ENCODE data around the gene PLEKHG5.
A peak's percentile ranks its signal among the peaks of the same experiment; 100 is the strongest.
"Not testable (repeated sequence)": the region's sequence is repeated elsewhere in the genome, so short reads cannot be mapped to it uniquely, and the experiment has no call there.

Gene PLEKHG5

DNA sequence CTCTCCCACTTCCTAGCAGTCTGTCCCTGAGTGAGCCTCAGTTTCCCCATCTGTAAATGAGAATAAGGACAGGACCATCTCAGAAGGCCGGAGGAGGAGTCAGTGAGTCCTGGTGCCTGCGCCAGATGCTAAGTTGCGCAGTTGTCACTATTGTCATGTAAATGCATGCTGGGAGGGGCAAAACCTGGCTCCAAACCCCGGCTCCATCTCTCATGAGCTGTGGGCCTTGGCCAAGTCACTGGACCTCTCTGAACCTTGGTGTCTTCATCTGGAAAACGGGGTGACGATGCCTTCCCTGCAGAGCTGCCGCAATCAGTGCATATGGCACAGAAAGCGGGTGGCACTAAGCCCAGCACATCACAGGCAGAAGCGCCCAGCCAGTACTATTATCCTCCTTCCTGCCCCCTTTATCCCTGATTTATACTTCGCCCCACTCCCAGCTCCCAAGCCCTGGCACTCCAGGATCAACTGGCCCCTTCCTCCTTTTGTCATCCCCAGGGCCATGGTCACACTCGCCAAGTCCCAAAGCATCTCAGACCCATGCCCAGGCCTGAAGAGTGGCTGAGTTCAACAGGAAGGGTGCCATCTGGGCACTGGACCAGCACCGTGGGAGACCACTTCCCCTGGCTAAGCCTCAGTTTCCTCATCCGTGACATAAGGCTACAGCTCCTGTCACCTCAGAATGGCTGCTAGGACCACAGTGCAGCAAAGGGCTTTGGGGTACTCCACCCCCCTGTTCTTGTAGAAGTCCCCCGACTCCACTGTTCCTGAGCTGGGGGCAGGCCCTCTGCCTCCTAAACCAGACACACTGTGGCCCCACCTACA lies 4.3 kb upstream of the PLEKHG5 start:
- DNase-seq, result no peak

DNA sequence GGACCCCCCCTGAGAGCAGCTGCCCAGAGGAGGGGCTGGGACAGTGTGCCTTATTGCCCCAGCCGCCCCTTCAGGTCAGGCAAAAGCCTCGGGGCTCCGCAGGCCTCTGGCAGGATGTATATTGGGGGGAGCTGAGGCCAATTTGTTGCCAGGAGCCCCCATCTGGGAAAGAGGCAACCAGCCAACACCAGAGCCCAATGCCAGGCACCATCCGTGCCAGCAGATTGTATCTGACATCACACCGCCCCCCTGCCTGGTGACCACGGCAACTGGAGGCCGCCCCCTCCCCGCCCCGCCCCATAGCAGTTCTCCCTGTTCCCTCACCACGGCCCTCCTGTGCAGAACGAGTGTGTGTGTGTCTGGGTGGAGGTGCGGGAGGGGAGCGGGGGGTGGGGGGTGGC lies 3.6 kb upstream of the PLEKHG5 start:
- DNase-seq, result no peak

DNA sequence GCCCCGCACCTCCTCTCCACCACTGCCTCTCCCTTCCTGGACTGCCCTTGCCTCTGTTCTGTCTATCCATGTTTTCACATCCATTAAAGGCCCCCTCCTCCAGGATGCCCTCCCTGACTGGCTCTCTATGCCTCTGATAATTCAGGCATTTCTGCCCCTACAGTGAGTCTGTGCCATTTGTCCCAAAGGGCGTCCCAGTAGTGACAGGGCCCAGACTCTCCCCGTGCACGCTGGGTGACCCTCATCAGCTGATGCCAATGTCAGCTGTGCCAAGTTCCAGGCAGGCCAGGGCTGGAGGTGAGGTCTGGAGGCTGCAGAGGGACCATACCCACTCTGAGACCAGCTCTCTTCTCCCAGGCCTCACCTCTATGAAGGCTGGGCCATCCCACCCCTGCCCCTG lies 3.2 kb upstream of the PLEKHG5 start:
- DNase-seq, result no peak

DNA sequence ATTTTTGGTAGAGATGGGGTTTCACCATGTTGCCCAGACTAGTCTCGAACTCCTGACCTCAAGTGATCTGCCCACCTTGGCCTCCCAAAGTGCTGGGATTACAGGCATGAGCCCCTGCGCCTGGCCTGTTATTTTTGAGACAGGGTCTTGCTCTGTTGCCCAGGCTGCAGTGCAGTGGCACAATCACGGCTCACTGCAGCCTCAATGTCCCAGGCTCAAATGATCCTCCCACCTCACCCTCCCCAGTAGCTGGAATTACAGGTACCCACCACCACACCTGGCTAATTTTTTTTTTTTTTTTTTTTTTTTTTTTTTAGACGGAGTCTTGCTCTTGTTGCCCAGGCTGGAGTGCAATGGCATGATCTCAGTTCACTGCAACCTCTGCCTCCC lies 2.4 kb upstream of the PLEKHG5 start:
- not testable (repeated sequence) for DNase-seq

DNA sequence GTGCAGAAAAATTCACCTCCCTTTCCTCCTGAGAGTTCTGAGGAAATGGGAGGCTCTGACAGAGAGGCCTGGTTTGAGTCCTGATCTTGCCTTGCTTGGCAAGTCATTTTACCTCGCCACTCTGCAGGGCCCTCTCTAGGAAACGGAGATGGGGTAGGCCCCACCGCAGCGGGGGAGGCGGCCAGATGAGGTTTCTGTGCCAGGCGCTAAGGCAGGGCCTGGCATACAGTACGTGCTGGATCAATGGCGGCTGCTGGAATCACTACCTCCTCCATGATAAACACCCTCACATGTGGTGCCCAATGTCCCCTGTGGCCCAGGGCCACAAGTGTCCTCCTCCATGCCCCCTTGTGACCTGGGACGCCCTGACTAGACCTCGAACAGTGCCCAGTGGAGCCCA lies 499 bp upstream of the PLEKHG5 start:
- no peak for DNase-seq

DNA sequence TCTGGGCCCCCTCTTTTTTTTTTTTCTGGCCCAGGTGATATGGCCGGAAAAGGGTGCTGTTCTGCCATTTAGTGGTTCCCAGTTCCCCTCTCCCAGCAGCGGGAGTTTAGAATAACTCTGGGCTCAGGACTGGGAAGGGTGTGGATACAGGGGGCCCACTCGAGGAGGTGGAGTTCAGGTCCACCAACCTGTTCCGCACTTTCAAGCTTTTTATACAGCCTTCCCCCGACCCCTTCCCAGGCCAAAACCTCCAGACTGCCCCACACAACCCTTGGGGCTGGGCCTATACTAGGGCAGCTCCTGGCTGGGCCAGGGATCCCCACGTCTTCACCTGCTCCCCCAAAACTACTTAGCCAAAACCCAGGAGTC lies 402 bp downstream of the PLEKHG5 start:
- no peak for DNase-seq

DNA sequence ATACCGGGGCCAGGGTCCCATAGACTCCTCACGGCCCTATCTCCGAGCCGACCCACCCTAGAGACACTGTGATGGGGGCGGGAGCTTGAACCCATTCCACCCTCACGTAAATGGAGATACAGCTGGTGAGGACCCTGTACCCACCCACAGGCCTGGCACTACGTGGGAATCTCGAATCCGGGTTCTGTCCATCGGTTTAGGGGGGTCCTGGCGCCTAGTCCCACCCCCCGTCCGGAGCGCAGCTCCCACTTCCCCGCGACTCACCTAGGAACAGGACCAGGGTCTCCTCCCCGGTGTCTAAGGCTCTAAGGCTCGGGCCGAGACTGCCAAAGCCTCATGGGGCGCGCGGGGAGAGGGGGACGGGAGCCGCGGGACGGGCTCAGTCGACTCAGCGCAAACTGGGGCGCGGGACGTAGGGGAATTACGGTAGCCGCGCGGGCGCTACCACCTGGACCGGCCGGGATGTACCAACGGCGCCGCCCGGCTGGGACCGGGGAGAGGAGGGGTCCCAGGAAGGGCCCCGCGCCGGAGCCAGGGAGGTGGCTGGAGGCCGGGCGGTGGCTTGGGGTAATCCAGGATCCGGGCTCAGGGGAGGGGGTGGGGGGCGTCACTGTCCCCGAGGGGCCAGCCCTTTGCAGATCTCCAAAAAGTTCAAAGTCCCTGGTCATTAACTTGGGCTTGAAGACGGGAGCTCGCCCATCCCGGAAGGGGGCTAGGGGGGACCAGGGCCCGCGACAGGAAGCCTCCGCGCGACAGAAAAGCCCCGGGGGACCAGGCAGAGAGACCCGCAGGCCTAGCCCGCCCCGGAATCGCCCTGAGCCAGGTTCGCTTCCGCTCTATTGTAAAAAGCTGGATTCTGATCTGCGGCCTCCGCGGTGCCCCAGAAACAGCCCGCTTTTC lies 1.0 kb downstream of the PLEKHG5 start:
- no peak for DNase-seq

DNA sequence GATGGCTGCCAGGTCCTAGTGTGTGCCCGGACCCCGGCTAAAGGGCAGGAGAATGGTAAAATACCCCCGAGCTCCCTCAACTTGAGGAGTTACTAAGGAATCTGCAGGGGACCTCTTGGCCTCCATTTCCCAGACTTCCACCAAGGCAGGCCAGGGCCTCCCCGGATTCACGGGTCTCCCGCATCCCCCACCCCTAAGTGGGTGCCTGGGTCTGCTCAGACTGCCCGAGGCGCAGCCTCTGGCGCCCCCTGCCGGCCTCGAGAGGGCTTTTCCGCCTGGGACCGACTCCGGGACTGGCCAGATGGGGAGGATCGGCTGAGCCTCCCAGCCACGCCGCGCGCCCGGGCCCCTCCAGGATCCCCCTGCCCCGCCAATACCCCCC lies 1.7 kb downstream of the PLEKHG5 start:
- DNase-seq, result peak; percentile 62

DNA sequence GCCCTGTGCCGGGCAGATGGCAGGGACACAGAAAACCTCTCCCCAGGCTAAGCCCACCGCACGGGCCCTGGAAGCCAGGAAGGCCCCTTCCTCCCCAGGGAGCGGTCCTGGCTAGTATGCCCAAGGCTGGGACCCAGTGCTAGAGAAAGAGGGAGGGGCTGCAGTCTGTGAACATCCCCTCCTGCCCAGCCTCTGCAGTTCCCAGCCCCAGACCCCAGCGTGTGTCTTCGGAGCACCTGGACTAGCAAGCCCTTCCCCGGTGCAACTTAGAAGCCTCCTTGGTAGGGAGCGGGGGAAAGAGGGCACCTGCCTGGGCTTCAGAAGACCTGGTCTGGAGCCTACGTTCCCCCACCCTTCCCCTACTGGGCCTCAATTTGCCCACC lies 2.1 kb downstream of the PLEKHG5 start:
- DNase-seq, result no peak

DNA sequence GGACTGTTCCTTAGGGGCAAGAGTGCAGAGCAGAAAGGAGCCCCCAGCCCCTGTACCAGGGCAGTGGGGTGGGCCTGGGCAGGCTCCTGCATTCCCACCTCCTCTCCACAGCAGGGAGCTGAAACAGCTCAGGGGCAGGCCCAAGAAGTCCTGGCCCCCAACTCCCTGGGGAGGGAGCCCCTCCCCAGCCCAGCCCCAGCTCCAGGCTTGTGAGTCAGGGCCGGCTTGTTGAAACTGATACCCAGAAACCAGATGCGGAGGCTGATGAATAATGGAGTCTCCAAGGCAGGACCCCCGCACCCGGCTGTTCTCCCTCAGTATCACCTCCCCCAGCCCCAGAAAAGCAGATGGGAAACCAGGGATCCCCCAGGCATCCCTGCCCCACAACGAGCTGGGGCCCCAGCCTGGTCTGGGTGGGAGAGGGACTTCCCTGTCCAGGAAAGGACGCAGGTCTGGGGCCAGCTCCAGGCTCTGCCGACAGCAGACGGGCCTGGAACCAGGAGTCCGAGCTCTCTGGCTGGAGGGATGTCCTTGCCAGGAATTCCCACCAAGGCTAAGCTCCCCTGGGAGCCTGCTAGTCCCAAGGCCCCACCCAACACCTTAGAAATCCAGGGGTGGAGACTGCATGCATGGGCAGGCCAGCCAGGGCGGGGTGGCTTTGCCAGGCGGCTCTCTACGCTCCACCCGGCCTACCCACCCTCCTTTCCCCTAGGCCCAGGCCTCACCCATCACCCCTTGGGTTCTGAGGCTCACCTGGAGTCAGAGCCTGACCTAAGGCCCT lies 2.7 kb downstream of the PLEKHG5 start:
- no peak for DNase-seq

DNA sequence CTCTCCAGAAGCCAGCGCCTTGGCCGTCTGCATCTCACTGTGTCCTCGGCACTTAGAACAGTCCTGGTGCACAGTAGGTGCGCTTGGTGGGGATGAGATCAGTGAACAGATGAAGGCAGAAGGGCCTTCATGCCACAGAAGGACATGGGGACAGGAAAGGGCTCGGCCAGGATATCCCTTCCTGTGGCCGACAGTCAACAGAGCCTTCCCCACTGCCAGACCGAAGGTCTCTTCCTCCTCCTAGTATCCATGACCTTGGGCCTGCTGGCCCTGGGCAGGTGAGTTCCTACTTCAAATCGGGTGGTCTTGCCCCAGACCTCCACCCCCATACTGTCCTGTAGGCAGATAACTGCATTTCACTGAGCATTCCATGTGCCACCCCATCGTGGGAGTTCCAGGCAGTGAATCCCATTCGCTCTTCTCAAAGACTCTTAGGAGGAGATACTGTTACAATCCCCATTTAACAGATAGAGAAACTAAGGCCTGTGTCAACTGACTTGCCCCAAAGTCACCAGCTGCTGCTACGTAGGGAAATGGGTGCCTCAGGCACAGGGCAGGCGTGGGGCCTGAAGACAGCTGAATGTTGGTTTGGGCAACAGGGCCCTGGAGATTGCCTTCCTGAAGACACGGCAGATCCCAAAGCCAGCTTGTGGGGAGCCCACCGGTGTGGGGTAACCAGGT lies 3.5 kb downstream of the PLEKHG5 start:
- DNase-seq, result no peak

DNA sequence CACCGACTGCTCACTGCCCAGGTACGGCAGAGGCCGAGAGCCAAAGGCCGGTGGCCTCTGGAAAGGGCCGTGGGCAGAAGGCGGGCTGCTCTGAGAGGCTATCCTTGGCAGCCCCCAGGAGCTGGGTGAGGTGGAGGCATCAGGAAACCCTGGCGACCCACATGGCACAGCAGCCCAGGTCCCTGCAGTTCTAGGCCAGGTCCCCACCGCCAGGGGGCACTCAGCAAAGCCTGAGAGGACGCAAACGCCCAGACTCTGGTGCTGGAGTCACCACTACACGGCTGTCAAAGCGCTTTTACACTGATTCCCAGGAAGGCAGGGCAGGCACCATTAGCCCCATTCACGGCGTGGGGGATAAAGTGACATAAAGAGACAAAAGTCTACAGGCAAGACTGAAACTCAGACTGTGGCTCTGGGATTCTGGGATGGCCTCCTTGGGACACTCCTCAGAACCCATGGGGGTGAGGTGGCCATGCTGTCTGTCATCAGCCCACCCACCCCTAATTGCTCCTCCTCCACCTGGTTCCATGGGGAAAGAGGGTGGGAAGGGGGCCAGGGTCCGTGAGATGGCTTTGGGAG lies 4.9 kb downstream of the PLEKHG5 start:
- peak; percentile 89 for DNase-seq

DNA sequence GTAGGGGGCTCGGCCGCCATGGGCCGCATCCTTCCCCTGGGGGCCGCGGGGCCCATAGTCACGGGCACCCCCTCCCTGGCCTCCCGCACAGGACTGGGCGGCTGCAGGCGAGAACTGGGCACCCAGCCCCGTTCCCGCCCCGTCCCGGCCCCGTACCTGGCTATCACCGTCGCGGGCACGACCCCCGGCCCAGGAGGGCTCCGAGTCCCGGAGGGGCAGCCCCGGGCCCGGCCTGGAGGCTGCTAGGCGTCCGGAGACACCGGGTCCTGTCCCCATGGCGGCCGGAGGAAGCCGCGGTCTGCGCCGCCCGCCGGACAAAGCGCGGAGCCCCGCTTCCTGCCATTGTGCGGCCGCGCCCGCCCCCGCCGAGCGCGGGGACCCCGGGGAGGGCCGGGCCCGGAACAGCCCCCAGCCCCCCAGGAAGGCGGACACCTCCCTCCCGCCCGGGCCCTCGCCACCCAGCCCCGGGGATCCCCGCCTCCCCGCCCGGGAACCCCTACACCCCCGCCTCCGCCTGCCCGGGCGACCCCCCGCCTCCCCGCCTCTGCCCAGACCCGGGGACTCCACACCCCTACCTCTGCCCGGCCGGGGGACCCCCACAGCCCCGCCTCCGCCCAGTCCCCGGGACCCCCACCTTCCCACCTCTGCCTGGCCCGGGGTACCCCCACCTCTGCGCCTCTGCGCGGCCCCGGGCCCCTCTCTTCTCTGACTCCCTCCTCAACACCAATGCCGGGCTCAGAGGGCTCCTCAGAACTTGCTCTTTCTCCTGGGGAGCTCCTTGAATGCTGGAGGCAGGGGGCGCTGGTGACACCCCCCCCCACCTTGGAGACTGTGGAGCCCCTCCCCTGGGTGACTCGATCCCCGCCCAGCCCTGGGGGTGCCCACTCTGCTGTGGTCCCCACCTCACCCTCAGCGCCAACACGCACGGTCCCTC lies 6.0 kb downstream of the PLEKHG5 start:
- no peak for DNase-seq

DNA sequence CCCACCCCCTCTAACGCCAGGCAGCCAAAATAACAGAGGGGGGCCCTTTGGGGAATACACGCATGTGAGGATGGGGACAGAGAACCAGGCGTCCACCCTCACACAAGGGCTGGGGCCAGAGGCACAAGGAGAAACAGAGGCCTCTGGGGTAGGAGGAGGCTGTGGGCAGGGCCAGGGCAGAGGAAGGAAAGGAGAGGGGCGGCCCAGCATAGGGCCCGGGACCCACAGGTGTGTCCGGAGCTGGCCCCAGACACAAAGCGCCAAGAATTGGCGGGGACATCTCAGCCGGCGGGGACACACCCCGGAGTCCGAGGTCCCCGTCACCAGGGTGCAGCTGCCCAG lies 6.7 kb downstream of the PLEKHG5 start:
- no peak for DNase-seq

DNA sequence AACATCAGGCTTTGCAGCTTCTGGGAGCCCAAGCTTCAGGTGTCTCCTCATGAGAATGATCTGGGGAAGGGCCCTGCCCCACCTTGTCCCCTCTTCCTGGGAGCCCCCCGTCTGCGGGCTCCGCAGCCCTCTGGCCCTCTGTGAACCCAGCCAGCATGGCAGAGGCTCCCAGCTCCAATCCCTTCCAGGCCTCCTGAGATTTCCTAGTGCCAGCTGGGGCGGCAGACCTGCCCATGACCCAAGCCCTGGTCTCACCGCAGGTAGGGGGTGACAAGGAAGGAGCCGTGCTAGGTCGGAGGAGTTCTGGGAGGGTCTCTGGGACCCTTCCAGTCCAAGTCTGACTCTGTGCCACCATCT lies 7.7 kb downstream of the PLEKHG5 start:
- DNase-seq, result no peak

DNA sequence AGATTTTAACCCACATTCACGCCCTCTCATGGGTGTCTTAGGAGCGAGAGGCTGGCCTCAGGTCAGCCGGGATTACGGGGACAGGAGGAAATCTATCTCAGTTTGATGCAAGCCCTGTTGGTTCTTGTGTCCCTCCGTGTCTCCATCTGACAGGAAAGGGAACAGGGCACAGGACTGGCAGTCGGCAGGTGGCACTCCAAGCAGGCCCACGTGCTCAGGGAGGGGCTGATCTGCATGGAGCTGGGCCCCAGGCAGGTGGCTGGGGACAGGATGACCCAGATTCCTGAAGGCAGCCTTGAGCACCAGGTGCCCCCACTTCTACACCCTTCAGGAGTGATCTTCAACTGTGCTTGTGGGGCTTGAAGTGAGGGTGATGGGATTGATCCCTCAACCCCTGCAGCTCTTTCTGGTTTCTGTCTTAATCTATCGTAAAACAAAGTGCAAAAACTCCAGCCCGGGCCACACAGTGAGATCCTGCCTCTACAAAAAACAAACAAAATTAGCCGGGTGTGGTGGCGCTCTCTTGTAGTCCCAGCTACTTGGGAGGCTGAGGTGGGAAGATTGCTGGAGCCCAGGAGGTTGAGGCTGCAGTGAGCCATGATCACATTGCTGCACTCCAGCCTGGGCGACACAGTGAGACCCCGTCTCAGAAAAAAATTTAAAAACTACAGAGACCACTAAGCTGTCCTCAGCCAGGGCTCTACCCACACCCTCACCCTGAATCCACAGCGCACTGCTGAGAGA lies 8.3 kb downstream of the PLEKHG5 start:
- DNase-seq, result peak; percentile 74

DNA sequence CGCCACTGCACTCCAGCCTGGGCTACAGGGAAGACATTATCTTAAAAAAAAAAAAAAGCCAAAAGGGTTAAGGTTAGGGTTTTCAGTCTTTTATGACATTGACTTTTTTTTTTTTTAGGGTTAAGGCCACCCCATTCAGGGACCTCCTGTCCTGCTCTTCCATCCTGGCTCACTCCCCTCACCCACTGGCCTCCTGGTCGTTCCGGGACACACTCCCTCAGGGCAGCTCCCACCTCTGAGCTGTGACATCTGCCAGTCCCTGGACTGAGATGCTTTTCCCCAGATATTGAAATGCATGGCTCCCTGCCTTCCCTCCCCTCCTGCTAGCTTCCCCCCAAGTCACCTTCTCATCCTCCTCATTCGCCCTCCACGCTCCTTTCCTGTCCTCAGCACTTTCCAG lies 9.6 kb downstream of the PLEKHG5 start:
- no peak for DNase-seq

DNA sequence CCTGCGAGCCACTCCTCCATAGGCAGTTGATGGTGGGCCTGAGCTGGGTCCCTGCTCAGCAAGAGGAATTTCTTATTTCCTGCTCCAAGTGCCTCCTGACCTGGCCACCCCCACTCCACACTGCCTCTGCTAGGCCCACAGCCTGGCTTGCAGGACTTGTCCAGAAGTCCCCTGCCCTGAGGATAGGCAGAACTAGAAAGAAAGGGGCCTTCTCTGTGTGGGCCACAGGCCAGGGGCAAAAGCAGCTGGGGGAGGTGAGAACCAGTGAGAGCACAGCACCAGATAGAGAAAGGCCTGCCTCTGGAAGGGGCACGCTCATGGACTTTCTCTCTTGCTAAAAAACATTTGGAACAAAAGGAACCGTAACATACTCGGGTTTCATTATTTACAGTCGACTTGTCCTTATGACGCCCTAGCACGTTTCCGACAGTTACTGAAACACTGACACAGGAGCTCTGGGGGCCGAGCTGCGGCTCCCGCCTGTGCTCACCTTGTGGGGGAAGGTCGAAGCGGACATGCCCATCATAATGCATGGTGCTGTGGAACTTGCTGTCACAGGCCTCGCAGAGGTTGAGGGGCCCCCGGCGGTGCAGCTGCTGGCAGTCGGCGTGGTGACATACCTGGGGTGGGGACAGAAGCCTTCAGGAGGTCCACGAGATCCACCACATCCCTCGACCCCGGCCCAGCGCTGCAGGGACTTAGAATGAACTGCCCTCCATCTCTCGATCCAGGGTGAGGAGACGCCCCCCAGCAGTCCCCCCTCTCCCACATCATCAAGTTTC lies 14.2 kb downstream of the PLEKHG5 start:
- no peak for DNase-seq

DNA sequence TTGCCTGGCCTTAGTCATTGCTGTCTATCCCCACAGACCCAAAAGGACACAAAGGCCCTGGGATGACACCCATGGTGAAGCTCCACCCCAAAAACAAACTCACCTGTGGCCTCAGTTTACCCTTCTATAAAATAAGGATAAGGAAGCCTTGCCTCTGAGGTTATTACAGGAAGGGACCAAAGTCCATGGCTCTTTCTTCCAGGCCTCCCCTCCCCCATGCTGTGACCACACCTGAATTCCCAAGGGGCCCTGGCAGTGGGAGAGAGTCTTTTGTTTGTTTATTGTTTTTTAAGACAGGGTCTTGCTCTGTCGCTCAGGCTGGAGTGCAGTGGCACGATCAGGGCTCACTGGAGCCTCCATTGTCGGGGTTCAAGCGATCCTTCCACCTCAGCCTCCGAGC lies 15.0 kb downstream of the PLEKHG5 start:
- no peak for DNase-seq
